HG02970 (cell line): ENCODE results near the gene KIAA1549.

Experiments used
- ATAC-seq: cut with Tn5 transposase; IDR thresholded peaks from one replicate; pipeline ENCODE4 v1.9.1; 2021; ENCODE audit warnings: mild to moderate bottlenecking, moderate library complexity, moderate number of reproducible peaks; ENCODE audit not compliant: unreplicated experiment, low FRiP score

The KIAA1549 gene

DNA sequence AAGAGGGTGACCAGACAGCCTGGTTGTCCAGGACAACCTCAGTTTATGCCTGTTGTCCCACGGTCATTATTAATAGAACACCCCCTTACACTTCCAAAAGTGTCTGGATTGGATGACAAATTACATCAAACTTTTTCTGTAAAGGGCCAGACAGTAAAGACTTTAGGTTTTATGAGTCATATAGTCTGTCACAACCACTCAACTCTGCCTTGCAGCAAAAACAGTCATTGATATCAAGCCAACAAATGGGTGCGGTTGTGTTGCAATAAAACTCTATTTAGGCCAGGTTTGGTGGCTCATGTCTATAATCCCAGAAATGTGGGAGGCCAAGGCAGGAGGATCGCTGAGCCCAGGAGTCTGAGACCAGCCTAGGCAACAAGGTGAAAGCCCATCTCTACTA is 116.5 kb downstream of the KIAA1549 start:
- ATAC-seq: no peak

DNA sequence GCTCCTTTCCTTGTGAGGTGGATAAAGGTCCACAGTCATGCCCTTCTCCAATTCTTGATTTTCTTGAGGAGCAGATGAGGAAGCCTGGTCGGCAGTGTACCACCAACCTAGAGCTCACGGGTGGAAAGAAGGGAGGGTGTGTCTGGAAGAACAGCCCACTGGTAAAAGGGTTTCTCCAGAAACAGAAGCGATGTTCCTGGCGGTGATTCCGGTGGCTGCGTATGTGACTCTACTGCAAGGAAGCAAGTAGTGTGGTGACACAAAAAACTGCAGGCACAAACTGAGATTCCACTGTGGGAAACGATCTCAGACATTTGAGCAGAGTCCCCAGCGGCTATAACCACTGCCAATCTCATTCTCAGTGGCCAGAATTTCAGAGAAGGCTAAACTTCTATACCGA is 117.3 kb downstream of the KIAA1549 start:
- ATAC-seq: no peak

DNA sequence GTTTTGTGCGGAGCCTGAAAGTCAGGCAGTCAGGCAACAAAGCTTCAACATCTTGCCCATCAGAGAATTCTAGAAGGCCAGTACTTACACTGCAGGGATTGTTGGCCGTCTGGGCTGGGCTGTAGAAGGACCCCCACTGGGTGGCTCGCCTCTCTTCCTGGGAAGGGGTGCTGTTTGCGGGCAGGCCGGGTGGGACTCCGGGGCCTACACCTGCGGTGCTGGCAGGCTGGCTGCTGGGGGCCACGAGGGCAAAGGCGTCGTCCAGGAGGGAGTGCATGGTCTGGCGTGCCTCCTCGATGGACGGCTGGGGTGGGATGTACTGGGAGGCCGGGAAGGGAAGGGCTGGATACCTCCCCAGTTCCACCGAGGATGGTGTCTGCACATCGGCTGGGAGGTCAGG is 120.1 kb downstream of the KIAA1549 start:
- ATAC-seq: no peak

DNA sequence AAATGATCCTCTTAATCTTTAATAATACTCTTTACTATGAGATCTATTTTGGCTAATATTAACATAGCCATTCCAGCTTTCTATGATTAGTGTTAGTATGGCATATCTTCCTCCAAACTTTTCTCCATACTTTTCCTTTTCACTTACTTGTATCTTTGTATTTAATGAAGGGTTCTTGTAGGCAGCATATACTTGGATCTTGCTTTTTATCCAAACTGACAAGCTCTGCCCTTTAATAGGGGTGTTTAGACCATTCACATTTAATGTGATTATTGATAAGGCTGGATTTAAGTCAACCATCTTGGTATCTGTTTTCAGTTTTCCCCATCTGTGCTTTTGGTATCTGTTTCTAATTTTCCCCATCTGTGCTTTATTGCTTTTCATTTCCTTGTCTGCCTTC is 123.5 kb downstream of the KIAA1549 start:
- ATAC-seq: no peak

DNA sequence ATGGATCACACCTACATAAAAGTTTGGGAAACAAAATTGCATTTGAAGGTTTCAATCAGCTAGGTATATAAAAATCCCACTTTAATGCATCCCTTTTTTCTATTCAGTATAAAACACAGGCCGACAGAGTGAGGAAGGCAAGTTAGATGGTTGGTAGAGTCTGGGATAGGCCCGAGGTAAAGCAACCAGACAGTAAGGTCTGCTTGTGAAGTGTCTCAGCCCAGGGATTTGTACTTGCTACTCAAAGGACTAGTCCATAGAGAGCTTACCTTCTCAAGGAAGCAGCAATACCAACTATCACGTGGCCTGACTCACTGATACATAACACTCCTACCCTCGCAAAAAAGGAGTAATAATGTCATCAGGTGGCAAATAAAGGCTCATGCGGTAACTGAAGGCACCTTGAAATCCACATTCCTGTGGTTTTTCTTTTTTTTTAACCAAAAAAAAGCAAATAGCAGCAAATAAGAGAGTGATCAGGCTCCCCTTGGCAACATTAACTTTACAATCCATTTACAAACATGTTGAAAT is 127.0 kb downstream of the KIAA1549 start:
- ATAC-seq: no peak

DNA sequence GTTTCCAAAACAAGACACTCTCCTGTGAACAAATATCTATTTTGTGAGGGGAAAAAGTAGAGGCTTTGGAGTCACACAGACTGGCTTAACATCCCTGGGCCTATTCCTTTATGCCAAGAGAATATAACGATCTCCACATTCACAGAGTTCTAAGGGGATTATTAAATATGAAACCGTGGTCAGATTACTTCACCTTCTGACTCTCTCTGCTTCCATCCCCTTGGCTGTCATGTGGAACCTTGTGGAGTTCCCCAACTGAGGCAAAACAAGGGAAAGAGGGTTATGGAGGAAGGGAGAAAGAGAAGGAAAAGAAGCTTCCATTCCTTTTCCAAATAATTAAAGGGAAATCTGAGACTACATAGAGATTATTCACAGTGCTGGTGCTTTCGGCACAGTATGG is 127.7 kb downstream of the KIAA1549 start:
- ATAC-seq: no peak

DNA sequence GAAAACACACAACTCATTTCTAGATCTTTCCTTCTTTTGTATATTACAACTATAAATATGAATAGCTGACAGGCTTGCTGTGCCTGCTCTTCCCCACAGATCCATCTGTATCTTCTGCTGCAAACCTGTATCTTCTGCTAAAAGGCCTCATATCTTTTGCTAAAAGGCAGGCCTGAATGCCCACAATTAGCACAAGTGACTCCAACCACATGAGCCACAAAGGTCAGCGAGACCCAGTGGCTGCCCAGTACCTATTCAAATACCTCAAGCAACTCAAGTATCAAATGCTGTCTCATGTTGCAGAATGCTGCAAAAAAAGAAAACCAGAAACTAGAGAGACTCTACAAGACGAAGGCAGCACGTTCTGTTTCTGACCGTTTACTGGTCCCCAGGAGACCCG is 128.7 kb downstream of the KIAA1549 start:
- ATAC-seq: no peak

DNA sequence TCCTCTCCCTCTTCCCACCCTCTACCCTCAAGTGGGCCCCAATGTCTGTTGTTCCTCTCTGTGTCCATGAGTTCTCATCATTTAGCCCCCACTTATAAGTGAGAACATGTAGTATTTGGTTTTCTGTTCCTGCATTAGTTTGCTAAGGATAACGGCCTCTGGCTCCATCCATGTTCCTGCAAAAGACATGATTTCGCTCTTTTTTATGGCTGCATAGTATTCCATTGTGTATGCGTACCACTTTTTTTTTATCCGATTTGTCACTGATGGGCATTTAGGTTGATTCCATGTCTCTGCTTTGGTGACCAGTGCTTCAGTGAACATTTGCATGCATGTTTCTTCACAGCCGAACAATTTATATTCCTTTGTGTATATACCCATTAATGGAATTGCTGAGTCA is 131.5 kb downstream of the KIAA1549 start:
- ATAC-seq: no peak

DNA sequence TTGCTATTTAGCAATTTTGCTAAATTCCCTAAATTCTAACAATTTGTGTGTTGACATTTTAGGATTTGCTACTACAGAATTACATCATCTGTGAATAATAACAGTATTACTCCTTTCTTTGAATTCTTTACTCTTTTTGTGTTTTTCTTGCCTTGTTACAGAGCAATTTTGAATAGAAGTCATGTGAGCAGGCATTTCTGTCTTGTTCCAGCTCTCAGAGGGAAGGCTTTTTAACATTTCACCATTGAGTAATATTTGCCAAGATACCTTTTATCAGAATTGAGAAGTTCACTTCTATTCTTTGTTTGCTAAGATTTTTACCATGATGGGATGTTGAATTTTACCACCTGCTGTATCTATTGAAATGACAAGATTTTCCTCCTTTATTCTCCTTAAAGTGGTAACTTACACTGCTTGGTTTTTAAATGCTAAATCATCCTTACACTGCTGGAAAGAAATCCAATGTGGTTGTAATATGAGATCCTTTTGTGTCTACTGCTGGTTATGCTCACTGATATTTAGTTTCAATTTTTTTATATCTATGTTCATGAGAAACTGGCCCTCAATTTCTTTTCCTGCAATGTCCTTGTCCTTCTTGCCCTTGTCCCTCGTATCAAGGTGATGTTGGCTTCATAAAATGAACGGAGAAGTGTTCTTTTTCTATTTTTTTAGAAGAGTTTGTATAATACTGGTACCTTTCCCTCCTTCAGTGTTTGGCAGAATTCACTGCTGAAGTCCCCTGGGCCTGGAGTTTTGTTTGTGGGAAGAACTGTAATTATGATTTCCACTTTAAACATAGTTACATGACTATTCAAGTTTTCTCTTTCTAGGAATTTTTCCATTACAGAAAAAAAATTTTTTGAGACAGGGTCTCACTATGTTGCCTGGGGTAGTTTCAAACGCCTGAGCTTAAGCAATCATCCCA is 132.9 kb downstream of the KIAA1549 start:
- no peak for ATAC-seq

DNA sequence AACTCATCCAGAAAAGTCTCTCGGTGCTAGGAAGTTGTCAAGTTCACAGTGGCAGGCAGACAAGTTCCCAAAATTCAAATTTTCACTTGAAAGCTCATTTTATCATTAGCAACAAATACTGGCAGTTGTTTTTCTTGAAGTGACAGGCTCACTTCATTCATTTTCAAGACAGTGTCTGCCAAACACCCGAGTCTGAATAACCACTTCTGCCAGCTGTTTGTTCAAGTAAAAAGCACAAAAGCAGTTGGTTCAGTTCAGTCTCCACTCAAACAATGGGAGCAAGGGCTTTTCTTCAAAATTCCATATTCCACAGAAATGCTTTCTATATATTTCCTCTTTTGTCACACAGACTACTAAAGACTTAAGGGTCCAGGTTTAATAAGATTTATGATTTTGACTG is 135.5 kb downstream of the KIAA1549 start:
- no peak for ATAC-seq

DNA sequence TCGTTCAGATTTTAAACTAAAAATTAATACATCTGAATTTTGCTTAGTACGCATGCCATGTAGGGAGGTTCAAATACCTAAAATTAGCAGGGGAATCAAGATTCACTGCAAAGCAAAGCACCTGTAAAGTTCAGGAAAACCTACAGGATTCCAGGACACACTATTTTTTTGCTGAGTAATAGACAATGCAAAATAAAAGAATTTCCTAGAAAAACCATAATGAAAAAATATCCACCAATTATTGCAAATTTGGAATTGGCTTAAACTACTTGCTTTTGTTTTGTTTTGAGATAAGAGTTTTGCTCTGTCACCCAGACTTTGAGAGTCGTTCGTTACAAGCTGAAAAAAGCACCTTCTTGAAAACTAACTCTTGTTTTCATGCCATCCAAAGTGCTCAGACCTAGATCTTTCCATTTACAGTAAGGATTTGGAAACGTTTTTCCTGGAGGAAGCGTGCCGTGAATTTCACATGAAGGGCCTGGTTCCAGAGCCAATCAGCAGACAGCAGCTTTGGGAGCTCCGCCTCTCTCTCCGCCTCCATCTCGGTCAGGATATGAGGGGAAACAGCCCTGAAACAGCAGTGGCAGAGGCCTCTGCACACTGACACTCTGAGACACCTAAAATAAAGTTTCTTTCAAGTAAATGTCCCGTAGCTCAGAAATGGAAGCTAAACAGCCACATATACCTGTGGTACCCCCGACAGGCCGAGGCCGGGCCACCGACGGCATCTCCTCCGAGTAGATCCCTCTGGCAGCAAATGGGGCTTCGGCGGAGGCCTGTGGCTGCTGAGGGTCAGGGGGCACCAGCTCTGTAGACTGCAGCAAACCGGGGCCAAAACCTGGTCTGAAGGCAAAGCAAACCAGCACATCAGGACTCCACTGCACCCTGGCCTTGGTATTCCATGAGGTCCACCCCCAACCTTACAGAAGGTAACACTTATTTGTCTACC is 137.3 kb downstream of the KIAA1549 start:
- ATAC-seq: no peak

DNA sequence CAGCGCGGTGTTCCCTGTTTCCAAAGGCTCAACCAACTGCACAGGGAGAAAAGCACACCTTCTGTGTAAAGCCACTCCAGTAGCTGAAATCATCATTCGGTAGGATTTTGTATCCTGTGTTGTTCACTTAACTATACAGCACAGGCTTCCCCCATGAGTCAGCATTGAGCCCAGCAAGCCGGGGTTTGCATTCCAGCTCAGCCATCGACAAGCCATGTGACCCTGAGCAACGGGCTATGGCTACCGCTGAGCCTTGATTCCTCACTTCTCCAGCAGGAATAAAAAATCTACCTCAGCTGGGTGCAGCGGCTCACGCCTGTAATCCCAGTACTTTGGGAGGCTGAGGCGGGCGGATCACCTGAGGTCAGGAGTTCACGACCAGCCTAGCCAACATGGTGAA is 139.1 kb downstream of the KIAA1549 start:
- ATAC-seq: no peak

DNA sequence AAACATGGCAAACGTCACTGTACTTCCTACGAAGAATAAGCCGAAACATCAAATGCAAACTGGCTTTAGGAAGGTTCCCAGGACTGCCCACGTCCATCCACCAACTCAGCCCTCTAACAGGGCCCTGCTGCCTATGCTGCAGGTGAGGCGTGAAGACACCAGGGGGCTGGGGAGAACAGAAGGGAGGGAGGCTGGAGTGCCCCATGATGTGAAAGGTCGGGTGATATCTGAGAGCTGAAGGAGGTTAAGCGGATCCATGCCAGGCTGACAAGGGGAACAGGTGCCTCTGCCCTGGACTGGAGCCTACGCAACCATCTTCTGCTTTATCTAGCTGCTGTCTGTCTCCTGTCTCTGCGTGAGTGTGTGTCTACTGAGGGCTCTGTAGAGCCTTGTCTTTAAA is 143.0 kb downstream of the KIAA1549 start:
- ATAC-seq: no peak

DNA sequence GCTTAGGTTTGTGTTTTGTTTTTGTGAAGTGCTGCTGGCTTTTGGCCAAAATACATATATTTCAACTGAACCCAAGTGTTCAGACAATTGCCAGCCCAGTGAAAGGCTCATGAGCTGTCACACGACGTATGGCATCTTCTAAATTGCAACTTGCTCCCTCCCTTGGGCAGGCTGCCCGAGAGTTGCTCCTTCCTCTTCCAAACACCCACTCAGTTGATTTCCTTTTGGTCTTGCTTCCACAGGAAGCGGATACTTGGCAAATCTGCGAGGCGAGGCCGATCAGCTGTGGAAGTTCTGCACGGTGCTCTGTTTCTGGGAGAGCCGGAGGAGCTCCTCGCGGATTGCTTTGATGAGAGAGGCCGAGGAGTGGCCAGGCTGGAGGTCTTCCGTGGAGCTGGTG is 143.6 kb downstream of the KIAA1549 start:
- ATAC-seq: no peak

DNA sequence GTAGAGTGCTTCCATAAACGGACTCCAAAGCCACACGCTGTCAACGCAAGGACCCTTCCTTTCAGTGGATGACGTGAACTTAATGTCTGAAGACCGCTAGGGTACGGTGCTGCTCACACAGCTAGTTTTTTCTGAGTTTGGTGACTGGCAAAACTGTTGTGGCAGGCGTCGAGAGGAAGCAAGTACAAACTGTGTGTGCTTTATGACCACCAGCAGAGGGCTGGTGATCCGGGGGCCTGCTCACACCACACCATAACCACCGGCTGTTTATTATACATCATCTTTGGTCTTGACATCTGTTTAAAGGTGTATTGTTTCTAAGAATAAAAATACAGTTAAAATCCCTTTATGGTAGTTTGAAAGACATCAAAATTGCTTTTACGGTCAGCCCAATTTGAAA is 146.1 kb downstream of the KIAA1549 start:
- no peak for ATAC-seq

DNA sequence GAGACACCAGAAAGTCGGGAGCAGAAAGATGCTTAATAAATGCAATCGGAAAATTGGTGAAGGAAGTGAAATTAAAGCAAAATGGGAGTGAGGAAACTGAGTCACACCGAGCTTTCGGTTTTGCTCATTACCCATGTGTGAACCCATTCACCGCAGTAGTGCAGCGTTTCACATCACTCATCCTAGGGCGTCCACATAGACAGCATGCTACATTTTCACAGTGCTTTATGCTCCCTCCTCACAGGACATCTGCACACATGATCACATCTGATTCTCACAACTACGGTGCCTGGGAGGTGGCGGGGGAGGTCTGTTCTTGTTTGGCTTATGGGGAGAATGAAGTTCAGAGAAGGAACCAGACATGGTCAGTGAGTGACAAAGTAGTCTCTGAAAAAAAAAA is 146.6 kb downstream of the KIAA1549 start:
- no peak for ATAC-seq

DNA sequence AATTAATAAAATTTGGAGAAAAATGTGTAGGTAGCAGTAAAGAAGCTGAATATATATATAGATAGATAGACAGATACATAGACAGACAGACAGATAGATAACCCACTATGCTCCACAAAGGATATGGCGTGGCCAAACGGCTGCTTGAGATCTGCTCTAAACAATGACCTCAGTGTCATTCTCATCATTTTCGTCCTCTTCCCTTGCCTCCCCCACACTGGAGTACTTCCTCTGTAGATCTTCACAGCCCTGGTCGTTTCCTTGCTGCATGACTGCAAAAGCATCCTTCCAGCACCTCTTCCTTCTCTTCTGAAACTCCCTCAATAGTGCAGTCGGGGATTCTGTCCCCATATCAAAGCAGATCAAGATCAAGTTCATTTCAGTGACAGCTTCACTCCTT is 147.6 kb downstream of the KIAA1549 start:
- ATAC-seq: no peak

DNA sequence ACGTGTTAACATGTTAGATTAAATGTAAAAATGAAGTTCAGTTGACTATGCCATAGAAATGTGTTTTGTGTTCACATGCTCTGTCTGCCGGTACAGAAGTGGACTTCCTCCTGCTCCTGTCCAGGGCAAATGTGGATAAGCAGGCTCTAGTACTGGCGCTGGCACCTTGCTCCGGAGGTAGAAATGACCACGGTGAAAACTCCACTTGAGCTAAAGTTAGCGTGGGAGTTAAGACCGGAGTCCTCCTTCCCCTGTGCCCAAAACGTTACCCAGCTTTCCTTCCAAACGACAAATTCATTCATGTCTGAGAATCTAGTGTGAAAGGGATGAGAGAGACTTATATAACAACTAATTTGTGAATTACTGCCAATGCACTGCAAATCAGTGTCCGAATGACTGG is 148.2 kb downstream of the KIAA1549 start:
- no peak for ATAC-seq

DNA sequence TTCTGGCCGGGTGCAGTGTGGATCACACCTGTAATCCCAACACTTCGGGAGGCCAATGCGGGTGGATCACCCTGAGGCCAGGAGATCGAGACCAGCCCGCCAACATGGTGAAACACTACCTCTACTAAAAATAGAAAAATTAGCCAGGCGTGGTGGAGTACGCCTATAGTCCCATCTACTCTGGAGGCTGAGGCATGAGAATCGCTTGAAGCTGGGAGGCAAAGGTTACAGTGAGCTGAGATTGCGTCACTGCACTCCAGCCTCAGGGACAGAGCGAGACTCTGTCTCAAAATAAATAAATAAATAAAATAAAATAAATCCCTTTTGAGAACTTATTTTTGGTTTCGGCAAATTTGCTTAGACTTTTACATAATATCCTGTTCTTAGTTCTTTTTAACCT is 151.9 kb downstream of the KIAA1549 start:
- no peak for ATAC-seq

DNA sequence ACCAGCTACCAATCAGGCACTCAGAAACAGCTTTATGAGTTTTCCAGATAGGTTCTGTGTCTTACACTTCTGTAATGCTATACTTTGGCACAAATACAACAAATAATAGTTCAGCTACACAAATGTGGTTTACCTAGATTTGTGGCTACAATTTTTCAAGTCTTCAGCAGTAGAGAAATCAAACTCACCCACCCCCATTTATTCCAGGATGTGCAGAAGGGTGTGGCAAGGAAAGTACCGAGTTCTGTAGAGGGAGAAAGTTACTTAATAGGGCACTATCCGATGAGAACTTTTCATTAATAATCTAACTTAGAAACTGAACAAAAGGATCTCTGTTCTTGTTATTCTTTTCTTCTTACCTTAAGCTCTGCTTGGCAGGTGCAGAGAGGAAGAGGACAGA is 152.9 kb downstream of the KIAA1549 start:
- ATAC-seq: no peak

DNA sequence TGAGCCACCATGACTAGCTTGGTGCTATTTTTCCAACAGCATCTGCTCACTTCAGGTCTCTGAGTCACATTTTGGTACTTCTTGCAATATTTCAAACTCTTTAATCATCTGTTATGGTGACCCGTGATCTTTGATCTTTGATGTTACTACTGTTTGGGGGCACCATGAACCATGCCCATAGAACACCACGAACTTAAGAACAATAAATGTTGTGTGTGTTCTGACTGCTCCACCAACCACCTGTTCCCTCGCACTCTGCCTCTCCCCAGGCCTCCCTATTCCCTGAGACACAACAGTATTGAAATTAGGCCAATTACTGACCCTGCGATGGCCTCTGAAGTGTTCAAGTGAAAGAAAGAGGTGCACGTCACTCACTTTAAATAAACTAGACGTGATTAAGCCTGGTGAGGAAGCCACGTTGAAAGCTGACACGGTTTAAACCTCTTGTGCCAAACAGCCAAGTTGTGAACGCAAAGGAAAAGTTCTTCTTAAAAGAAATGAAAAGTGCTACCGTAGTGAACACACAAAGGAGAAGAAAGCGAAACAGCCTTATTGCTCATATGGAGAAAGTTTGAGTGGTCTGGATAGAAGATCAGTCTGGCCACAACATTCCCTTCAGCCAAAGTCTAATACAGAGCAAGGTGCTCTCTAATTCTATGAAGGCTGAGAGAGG is 156.0 kb downstream of the KIAA1549 start:
- no peak for ATAC-seq
